Measurements from ENCODE around the gene VMP1. TPM values are rescaled to one million over a fixed set of nuclear protein-coding genes. Genes with fewer than 3 reads are reported as not detected.

VMP1 gene
- 100 to 1,000 TPM; 236 to 324 TPM for total RNA-seq

GRCh38 chr17:59707149-59707970 is at the start of gene VMP1, which contains the start of gene PTRH2:
Gene VMP1, plus strand, starts transcription at chr17:59707654. Its CDS starts 23,793 bp downstream, at chr17:59731447.
Gene PTRH2, minus strand, starts transcription at chr17:59707430. Its CDS starts 9,452 bp downstream, at chr17:59697978.
- peaks cover 73% of the 10 kb centered on the region for H3K4me1 Mint-ChIP-seq (ENCODE audit: low read depth)

GRCh38 chr17:59666235-59666634 is 41.2 kb upstream of the VMP1 start:
- DNase-seq (no peak), ATAC-seq (replicated peaks in 1 of 2) (no peak)
- no peaks in the 10 kb centered on the region for H3K27me3 Mint-ChIP-seq (ENCODE audit: low read depth)
- no peak overlapping the region for H3K4me3 Mint-ChIP-seq
- peaks cover 8 to 40% of the 10 kb centered on the region in 2 donors for H3K36me3 Mint-ChIP-seq (ENCODE audit: insufficient read depth in 2 of 2)
- H3K4me1 Mint-ChIP-seq (ENCODE audit: low read depth) = peaks cover 25% of the 10 kb centered on the region
- no peaks in the 10 kb centered on the region for H3K9me3 Mint-ChIP-seq
- H3K27ac Mint-ChIP-seq = no peak overlapping the region

More at GRCh38 chr17:59707149-59707970, at the start of gene VMP1, which contains the start of gene PTRH2:
- Mint-ChIP-seq H3K9me3 (no peaks in the 10 kb centered on the region), H3K27me3 (ENCODE audit: low read depth) (no peaks in the 10 kb centered on the region), H3K4me3 (peak within 1 kb of the TSS; percentile 91), H3K27ac (peak within 1 kb of the TSS; percentile 96), H3K36me3 (ENCODE audit: insufficient read depth in 2 of 2) (peaks cover 12 to 15% of the 10 kb centered on the region in 2 donors)
- DNase-seq (peak; percentile 93 to 96), ATAC-seq (replicated peaks in 1 of 2) (peak; percentile 97 to 98)

GRCh38 chr17:59668816-59669215 is 38.6 kb upstream of the VMP1 start:
- no peak for DNase-seq
- peaks cover 25% of the 10 kb centered on the region for H3K4me1 Mint-ChIP-seq (ENCODE audit: low read depth)
- no peak for ATAC-seq (replicated peaks in 1 of 2)
- no peaks in the 10 kb centered on the region for H3K27me3 Mint-ChIP-seq (ENCODE audit: low read depth)
- peaks cover 5 to 40% of the 10 kb centered on the region in 2 donors for H3K36me3 Mint-ChIP-seq (ENCODE audit: insufficient read depth in 2 of 2)
- no peaks in the 10 kb centered on the region for H3K9me3 Mint-ChIP-seq
- peak overlapping the region; percentile 83 for H3K27ac Mint-ChIP-seq
- peak overlapping the region in 1 of 2 donors; percentile 53 for H3K4me3 Mint-ChIP-seq

GRCh38 chr17:59669411-59669810 is 38.0 kb upstream of the VMP1 start:
- Mint-ChIP-seq H3K36me3 (ENCODE audit: insufficient read depth in 2 of 2) (peaks cover 5 to 35% of the 10 kb centered on the region in 2 donors), H3K27me3 (ENCODE audit: low read depth) (no peaks in the 10 kb centered on the region), H3K9me3 (no peaks in the 10 kb centered on the region), H3K27ac (peak overlapping the region; percentile 94), H3K4me3 (no peak overlapping the region), H3K4me1 (ENCODE audit: low read depth) (peaks cover 25% of the 10 kb centered on the region)
- DNase-seq (no peak), ATAC-seq (replicated peaks in 1 of 2) (no peak)

GRCh38 chr17:59669944-59670343 is 37.5 kb upstream of the VMP1 start:
- peaks cover 4 to 33% of the 10 kb centered on the region in 2 donors for H3K36me3 Mint-ChIP-seq (ENCODE audit: insufficient read depth in 2 of 2)
- no peak overlapping the region for H3K4me3 Mint-ChIP-seq
- no peaks in the 10 kb centered on the region for H3K9me3 Mint-ChIP-seq
- peak; percentile 44 to 45 for ATAC-seq (replicated peaks in 1 of 2)
- peaks cover 25% of the 10 kb centered on the region for H3K4me1 Mint-ChIP-seq (ENCODE audit: low read depth)
- DNase-seq = no peak
- H3K27me3 Mint-ChIP-seq (ENCODE audit: low read depth) = no peaks in the 10 kb centered on the region
- H3K27ac Mint-ChIP-seq = peak overlapping the region; percentile 94

GRCh38 chr17:59671386-59671785 is 36.1 kb upstream of the VMP1 start:
- peaks cover 25% of the 10 kb centered on the region for H3K4me1 Mint-ChIP-seq (ENCODE audit: low read depth)
- ATAC-seq (replicated peaks in 1 of 2) = peak in 1 of 2 donors; percentile 38

GRCh38 chr17:59675231-59675630 is 32.2 kb upstream of the VMP1 start:
- Mint-ChIP-seq H3K27me3 (ENCODE audit: low read depth) (no peaks in the 10 kb centered on the region), H3K4me1 (ENCODE audit: low read depth) (peaks cover 8% of the 10 kb centered on the region), H3K4me3 (no peak overlapping the region), H3K27ac (peak overlapping the region; percentile 69), H3K36me3 (ENCODE audit: insufficient read depth in 2 of 2) (peaks cover 5 to 28% of the 10 kb centered on the region in 2 donors), H3K9me3 (no peaks in the 10 kb centered on the region)
- DNase-seq (no peak), ATAC-seq (replicated peaks in 1 of 2) (no peak)

More at GRCh38 chr17:59671386-59671785, 36.1 kb upstream of the VMP1 start:
- Mint-ChIP-seq H3K36me3 (ENCODE audit: insufficient read depth in 2 of 2) (peaks cover 4 to 30% of the 10 kb centered on the region in 2 donors), H3K9me3 (no peaks in the 10 kb centered on the region), H3K4me3 (no peak overlapping the region), H3K27me3 (ENCODE audit: low read depth) (no peaks in the 10 kb centered on the region), H3K27ac (peak overlapping the region; percentile 52)
- DNase-seq = no peak

- H3K9me3 Mint-ChIP-seq = no peaks in the 10 kb centered on the region
- H3K36me3 Mint-ChIP-seq (ENCODE audit: insufficient read depth in 2 of 2) = peaks cover 5 to 32% of the 10 kb centered on the region in 2 donors
- H3K27ac Mint-ChIP-seq = no peak overlapping the region
- H3K4me1 Mint-ChIP-seq (ENCODE audit: low read depth) = no peaks in the 10 kb centered on the region
- ATAC-seq (replicated peaks in 1 of 2) (no peak), DNase-seq (no peak)
- H3K4me3 Mint-ChIP-seq = no peak overlapping the region
- H3K27me3 Mint-ChIP-seq (ENCODE audit: low read depth) = no peaks in the 10 kb centered on the region
These were observed 30.7 kb upstream of the VMP1 start for GRCh38 chr17:59676716-59677115.

GRCh38 chr17:59678918-59679317 is 28.5 kb upstream of the VMP1 start:
- H3K9me3 Mint-ChIP-seq = no peaks in the 10 kb centered on the region
- H3K36me3 Mint-ChIP-seq (ENCODE audit: insufficient read depth in 2 of 2) = peaks cover 8 to 36% of the 10 kb centered on the region in 2 donors
- no peaks in the 10 kb centered on the region for H3K4me1 Mint-ChIP-seq (ENCODE audit: low read depth)
- no peak overlapping the region for H3K4me3 Mint-ChIP-seq
- ATAC-seq (replicated peaks in 1 of 2) (no peak), DNase-seq (no peak)
- no peaks in the 10 kb centered on the region for H3K27me3 Mint-ChIP-seq (ENCODE audit: low read depth)
- no peak overlapping the region for H3K27ac Mint-ChIP-seq

- Mint-ChIP-seq H3K4me3 (no peak overlapping the region), H3K27ac (no peak overlapping the region), H3K9me3 (no peaks in the 10 kb centered on the region), H3K27me3 (ENCODE audit: low read depth) (no peaks in the 10 kb centered on the region), H3K4me1 (ENCODE audit: low read depth) (no peaks in the 10 kb centered on the region), H3K36me3 (ENCODE audit: insufficient read depth in 2 of 2) (peaks cover 11 to 41% of the 10 kb centered on the region in 2 donors)
- DNase-seq (no peak), ATAC-seq (replicated peaks in 1 of 2) (no peak)
These were observed 27.1 kb upstream of the VMP1 start for GRCh38 chr17:59680314-59680713.

- Mint-ChIP-seq H3K27me3 (ENCODE audit: low read depth) (no peaks in the 10 kb centered on the region), H3K4me1 (ENCODE audit: low read depth) (peaks cover 7% of the 10 kb centered on the region), H3K27ac (peak overlapping the region; percentile 16), H3K36me3 (ENCODE audit: insufficient read depth in 2 of 2) (peaks cover 11 to 48% of the 10 kb centered on the region in 2 donors), H3K9me3 (no peaks in the 10 kb centered on the region), H3K4me3 (no peak overlapping the region)
- DNase-seq (no peak), ATAC-seq (replicated peaks in 1 of 2) (peak in 1 of 2 donors; percentile 13)
These were observed 24.2 kb upstream of the VMP1 start for GRCh38 chr17:59683283-59683682.

- no peaks in the 10 kb centered on the region for H3K27me3 Mint-ChIP-seq (ENCODE audit: low read depth)
- H3K4me1 Mint-ChIP-seq (ENCODE audit: low read depth) = peaks cover 18% of the 10 kb centered on the region
- H3K36me3 Mint-ChIP-seq (ENCODE audit: insufficient read depth in 2 of 2) = peaks cover 9 to 40% of the 10 kb centered on the region in 2 donors
- ATAC-seq (replicated peaks in 1 of 2) (no peak), DNase-seq (no peak)
- H3K27ac Mint-ChIP-seq = peak overlapping the region; percentile 70
- no peak overlapping the region for H3K4me3 Mint-ChIP-seq
- H3K9me3 Mint-ChIP-seq = no peaks in the 10 kb centered on the region
These were observed 22.5 kb upstream of the VMP1 start for GRCh38 chr17:59684967-59685366.

- ATAC-seq (replicated peaks in 1 of 2) (peak; percentile 62 to 72), DNase-seq (no peak)
- Mint-ChIP-seq H3K36me3 (ENCODE audit: insufficient read depth in 2 of 2) (peaks cover 12 to 36% of the 10 kb centered on the region in 2 donors), H3K4me3 (no peak overlapping the region), H3K4me1 (ENCODE audit: low read depth) (peaks cover 18% of the 10 kb centered on the region), H3K27ac (peak overlapping the region; percentile 97), H3K27me3 (ENCODE audit: low read depth) (no peaks in the 10 kb centered on the region), H3K9me3 (no peaks in the 10 kb centered on the region)
These were observed 19.4 kb upstream of the VMP1 start for GRCh38 chr17:59688008-59688407.
